WTC11 (cell line): Measurements from ENCODE around the gene DMGDH. TPM values are rescaled to one million over a fixed set of nuclear protein-coding genes. Genes with fewer than 3 reads are reported as not detected.
A peak's percentile ranks its signal among the peaks of the same experiment; 100 is the strongest.

Experiments
- ATAC-seq: fragments of 200-7000 bp; cut with Tn5 transposase; 2 replicates; pipeline ENCODE4 v1.10.0; 2021; ENCODE audit warnings: mild to moderate bottlenecking, moderate library complexity
- CTCF ChIA-PET: fragments of 300-600 bp; sonication (Branson Sonifier 250); formaldehyde crosslinking; loops from one replicate; lab custom pipeline; 2021; ENCODE audit warnings: antibody characterized with exemption; lab: Charles Lee
- POLR2A ChIA-PET: fragments of 350-600 bp; sonication (Branson Sonifier 250); formaldehyde crosslinking; loops from one replicate; lab custom pipeline; 2021; ENCODE audit warnings: antibody characterized with exemption; lab: Charles Lee
- DNase-seq: peaks from one replicate; pipeline ENCODE4 v3.0.0; 2021; ENCODE audit warnings: low spot score
- H3K27ac Mint-ChIP-seq: 2 replicates; pipeline ENCODE4 v1.8.0; 2021; ENCODE audit warnings: mixed read lengths
- H3K27me3 Mint-ChIP-seq: 2 replicates; pipeline ENCODE4 v1.8.0; 2021; ENCODE audit warnings: low read depth, mild to moderate bottlenecking, moderate library complexity, mixed read lengths
- H3K36me3 Mint-ChIP-seq: 2 replicates; pipeline ENCODE4 v1.8.0; 2021; ENCODE audit warnings: mixed read lengths
- H3K4me1 Mint-ChIP-seq: 2 replicates; pipeline ENCODE4 v1.8.0; 2022; ENCODE audit warnings: mixed read lengths
- H3K4me3 Mint-ChIP-seq: 2 replicates; pipeline ENCODE4 v1.8.0; 2021; ENCODE audit warnings: mild to moderate bottlenecking, moderate library complexity, mixed read lengths
- H3K9me3 Mint-ChIP-seq: 2 replicates; pipeline ENCODE4 v1.8.0; 2021; ENCODE audit warnings: mixed read lengths
- CREM ChIP-seq: sonication (generic); formaldehyde crosslinking; IDR thresholded peaks from 2 replicates; pipeline ENCODE4 v1.8.1; 2022; ENCODE audit warnings: mild to moderate bottlenecking, missing genetic modification reagents, moderate library complexity
- JUN ChIP-seq: sonication (generic); formaldehyde crosslinking; IDR thresholded peaks from 2 replicates; pipeline ENCODE4 v1.8.0; 2023; ENCODE audit warnings: mild to moderate bottlenecking, missing genetic modification reagents
- NR2C2 ChIP-seq: sonication (generic); formaldehyde crosslinking; IDR thresholded peaks from 2 replicates; pipeline ENCODE4 v1.8.0; 2022; ENCODE audit warnings: mild to moderate bottlenecking, missing genetic modification reagents
- NR3C1 ChIP-seq: sonication (generic); formaldehyde crosslinking; conservative IDR thresholded peaks from 2 replicates; pipeline ENCODE4 v1.8.1; 2023; ENCODE audit warnings: low read depth, mild to moderate bottlenecking, missing genetic modification reagents
- RELA ChIP-seq: sonication (generic); formaldehyde crosslinking; IDR thresholded peaks from 2 replicates; pipeline ENCODE4 v1.8.1; 2022; ENCODE audit warnings: missing genetic modification reagents, mild to moderate bottlenecking, borderline replicate concordance
- RORB ChIP-seq: fragments of 250-450 bp; sonication (Bioruptor Pico); IDR thresholded peaks from 2 replicates; pipeline ENCODE4 v1.9.0; 2021; ENCODE audit warnings: mild to moderate bottlenecking
- SOX15 ChIP-seq: fragments of 250-450 bp; sonication (Bioruptor Pico); IDR thresholded peaks from 2 replicates; pipeline ENCODE4 v1.9.0; 2021; ENCODE audit warnings: mild to moderate bottlenecking
- TCF7 ChIP-seq: sonication (generic); formaldehyde crosslinking; IDR thresholded peaks from 2 replicates; pipeline ENCODE4 v1.8.0; 2022; ENCODE audit warnings: mild to moderate bottlenecking, low read depth, missing genetic modification reagents, moderate library complexity
- ZNF263 ChIP-seq: sonication (generic); formaldehyde crosslinking; IDR thresholded peaks from 2 replicates; pipeline ENCODE4 v1.8.1; 2022; ENCODE audit warnings: low read depth, mild to moderate bottlenecking, moderate library complexity, missing genetic modification reagents
- ZNF396 ChIP-seq: fragments of 250-450 bp; sonication (Bioruptor Pico); IDR thresholded peaks from 2 replicates; pipeline ENCODE4 v1.8.0; 2021; ENCODE audit warnings: mild to moderate bottlenecking, moderate library complexity, borderline replicate concordance
- total RNA-seq: library from RNA; stranded (reverse); gene quantifications from 3 replicates; pipeline ENCODE4 v1.2.3, GENCODE V29; 2021
- TF ChIP-seq, protein P1 (sequence below): sonication (generic); formaldehyde crosslinking; IDR thresholded peaks from 2 replicates; pipeline ENCODE4 v1.8.1; 2023; ENCODE audit warnings: mild to moderate bottlenecking, missing genetic modification reagents, moderate library complexity
- TF ChIP-seq, protein P2 (sequence below): sonication (generic); formaldehyde crosslinking; IDR thresholded peaks from 2 replicates; pipeline ENCODE4 v1.8.0; 2023; ENCODE audit warnings: missing genetic modification reagents
- TF ChIP-seq, protein P3 (sequence below): fragments of 250-450 bp; sonication (Bioruptor Pico); conservative IDR thresholded peaks from 2 replicates; pipeline ENCODE4 v1.9.0; 2021; ENCODE audit warnings: mild to moderate bottlenecking
- TF ChIP-seq, protein P4 (sequence below): sonication (generic); formaldehyde crosslinking; IDR thresholded peaks from 2 replicates; pipeline ENCODE4 v1.8.1; 2023; ENCODE audit warnings: mild to moderate bottlenecking, missing genetic modification reagents
- TF ChIP-seq, protein P5 (sequence below): sonication (generic); formaldehyde crosslinking; IDR thresholded peaks from 2 replicates; pipeline ENCODE4 v1.8.1; 2023; ENCODE audit warnings: mild to moderate bottlenecking, moderate library complexity, missing genetic modification reagents

Gene DMGDH
- total RNA-seq, 1 experiment from 2014 or later: 0.35 TPM

DNA sequence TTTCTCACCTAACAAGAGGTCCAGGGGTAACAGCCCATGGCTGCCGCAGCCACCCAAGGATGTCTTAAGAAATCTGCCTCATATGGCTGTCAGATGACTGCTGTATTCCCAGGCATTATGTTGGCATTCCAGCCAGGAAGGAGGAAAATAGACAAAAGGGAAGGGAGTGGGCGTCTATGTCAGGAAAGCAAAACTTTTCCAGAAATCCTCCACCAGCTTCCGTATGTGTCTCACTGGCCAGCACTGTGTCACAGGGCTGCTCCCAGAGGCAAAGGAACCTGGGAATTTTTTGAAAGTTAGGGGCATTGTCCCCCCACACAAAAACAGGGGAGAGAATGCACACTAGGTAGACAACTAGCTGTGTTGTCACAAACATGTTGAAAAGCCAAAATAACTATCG lies 7.3 kb upstream of the DMGDH start:
- POLR2A ChIA-PET: no interaction called here
- ATAC-seq (no peak), DNase-seq (no peak)
- Mint-ChIP-seq H3K27ac (no peak overlapping the region), H3K36me3 (peaks cover 8% of the 10 kb centered on the region), H3K4me1 (0 out of 2 replicates have a peak, but pooled peaks cover 4% of the 10 kb centered on the region), H3K4me3 (no peak overlapping the region), H3K9me3 (peaks cover 21% of the 10 kb centered on the region), H3K27me3 (no peaks in the 10 kb centered on the region)
- no peak for TF ChIP-seq ZNF263
- TF ChIP-seq, protein P1, sequence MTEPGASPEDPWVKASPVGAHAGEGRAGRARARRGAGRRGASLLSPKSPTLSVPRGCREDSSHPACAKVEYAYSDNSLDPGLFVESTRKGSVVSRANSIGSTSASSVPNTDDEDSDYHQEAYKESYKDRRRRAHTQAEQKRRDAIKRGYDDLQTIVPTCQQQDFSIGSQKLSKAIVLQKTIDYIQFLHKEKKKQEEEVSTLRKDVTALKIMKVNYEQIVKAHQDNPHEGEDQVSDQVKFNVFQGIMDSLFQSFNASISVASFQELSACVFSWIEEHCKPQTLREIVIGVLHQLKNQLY (CRISPR knock-in tag): no peak
- no peak for TF ChIP-seq JUN (CRISPR knock-in tag)
- no peak for TF ChIP-seq SOX15 (CRISPR knock-in tag)
- TF ChIP-seq NR2C2 (CRISPR knock-in tag): no peak
- TF ChIP-seq, protein P2, sequence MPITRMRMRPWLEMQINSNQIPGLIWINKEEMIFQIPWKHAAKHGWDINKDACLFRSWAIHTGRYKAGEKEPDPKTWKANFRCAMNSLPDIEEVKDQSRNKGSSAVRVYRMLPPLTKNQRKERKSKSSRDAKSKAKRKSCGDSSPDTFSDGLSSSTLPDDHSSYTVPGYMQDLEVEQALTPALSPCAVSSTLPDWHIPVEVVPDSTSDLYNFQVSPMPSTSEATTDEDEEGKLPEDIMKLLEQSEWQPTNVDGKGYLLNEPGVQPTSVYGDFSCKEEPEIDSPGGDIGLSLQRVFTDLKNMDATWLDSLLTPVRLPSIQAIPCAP (CRISPR knock-in tag): no peak
- no peak for TF ChIP-seq CREM (CRISPR knock-in tag)
- TF ChIP-seq NR3C1 (CRISPR knock-in tag): no peak
- TF ChIP-seq RELA (CRISPR knock-in tag): no peak
- no peak for TF ChIP-seq RORB (CRISPR knock-in tag)
- CTCF ChIA-PET: interaction anchor here (1.0 to 3.1 kb wide), 3 partner anchors 52 to 61 kb away, joined by 3 to 10 read pairs (median 6); no protein-coding TSS in a partner anchor

DNA sequence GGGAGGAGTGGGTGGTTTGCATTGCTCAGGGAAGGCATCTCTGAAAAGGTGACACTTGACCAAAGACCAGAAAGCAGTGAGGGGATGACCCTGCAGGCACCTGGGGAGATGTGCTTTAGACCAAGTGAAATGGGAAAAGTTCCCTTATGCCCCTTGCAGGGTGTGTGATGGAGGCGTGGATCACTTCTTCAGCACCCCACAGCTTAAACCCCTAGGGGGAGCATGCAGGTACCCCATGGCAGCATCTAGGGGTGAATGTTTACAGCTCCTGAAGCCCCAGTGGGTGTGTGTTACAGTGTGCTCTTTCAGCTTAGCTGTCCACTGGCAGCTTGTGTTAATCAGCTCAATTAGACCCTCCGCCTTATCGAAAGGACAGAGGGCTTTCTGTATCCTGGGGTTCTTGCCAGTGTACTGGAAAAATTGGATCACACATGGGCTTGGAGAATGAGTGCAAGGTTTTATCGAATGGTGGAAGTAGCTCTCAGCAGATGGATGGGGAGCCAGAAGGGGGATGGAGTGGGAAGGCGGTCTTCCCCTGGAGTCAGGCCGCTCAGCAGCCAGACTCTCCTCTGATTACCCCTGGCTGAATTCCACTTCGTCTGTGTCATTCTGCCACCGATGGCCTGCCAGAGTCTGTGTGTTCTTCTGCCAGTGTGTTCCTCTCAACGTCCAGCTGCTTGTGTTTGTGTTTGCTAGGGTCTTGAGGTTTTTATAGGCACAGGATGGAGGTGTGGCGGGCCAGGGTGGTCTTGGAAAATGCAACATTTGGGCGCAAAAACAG lies 6.4 kb upstream of the DMGDH start:
- Mint-ChIP-seq H3K36me3 (peaks cover 8% of the 10 kb centered on the region), H3K27me3 (no peaks in the 10 kb centered on the region), H3K9me3 (peaks cover 21% of the 10 kb centered on the region), H3K4me3 (no peak overlapping the region), H3K4me1 (0 out of 2 replicates have a peak, but pooled peaks cover 4% of the 10 kb centered on the region), H3K27ac (no peak overlapping the region)
- DNase-seq (no peak), ATAC-seq (peak; percentile 22; the same call in 1 of the 2 replicates)
- ChIA-PET POLR2A (no interaction called here), CTCF (interaction anchor here (0.9 to 3.1 kb wide), 6 partner anchors 51 to 180 kb away, joined by 3 to 11 read pairs (median 4); no protein-coding TSS in a partner anchor)
- TF ChIP-seq SOX15 (CRISPR knock-in tag) (no peak), ZNF396 (CRISPR knock-in tag) (no peak), RORB (CRISPR knock-in tag) (no peak), TCF7 (CRISPR knock-in tag) (no peak)
- TF ChIP-seq, protein P3, sequence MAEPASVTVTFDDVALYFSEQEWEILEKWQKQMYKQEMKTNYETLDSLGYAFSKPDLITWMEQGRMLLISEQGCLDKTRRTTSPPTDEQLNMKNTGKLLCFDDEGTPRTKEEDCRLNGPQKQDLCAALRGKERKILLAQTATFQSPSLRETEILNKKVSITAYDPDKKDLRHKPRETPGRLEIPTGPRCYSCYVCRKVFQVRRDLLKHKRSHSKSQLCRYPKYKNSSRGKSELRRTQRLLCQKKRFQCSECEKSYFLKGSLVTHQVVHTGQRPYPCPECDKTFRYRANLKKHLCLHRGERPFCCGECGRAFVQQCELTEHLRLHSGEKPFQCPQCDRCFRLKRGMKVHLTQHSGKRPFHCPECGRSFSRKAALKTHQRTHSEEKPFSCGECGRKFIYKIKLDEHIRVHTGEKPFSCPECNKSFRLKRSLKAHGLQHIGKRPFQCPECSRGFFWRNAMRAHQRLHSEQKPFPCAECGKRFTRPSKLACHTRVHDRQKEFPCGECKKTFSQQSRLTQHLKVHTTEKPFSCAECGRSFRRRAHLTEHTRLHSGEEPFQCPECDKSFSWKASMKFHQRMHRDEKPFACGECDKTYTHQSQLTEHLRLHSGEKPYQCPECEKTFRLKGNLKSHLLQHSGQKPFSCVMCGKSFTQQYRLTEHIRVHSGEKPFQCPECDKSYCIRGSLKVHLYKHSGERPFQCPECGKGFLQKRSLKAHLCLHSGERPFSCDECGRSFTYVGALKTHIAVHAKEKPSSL (CRISPR knock-in tag): no peak
- TF ChIP-seq, protein P4, sequence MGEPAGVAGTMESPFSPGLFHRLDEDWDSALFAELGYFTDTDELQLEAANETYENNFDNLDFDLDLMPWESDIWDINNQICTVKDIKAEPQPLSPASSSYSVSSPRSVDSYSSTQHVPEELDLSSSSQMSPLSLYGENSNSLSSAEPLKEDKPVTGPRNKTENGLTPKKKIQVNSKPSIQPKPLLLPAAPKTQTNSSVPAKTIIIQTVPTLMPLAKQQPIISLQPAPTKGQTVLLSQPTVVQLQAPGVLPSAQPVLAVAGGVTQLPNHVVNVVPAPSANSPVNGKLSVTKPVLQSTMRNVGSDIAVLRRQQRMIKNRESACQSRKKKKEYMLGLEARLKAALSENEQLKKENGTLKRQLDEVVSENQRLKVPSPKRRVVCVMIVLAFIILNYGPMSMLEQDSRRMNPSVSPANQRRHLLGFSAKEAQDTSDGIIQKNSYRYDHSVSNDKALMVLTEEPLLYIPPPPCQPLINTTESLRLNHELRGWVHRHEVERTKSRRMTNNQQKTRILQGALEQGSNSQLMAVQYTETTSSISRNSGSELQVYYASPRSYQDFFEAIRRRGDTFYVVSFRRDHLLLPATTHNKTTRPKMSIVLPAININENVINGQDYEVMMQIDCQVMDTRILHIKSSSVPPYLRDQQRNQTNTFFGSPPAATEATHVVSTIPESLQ (CRISPR knock-in tag): no peak
- TF ChIP-seq, protein P5, sequence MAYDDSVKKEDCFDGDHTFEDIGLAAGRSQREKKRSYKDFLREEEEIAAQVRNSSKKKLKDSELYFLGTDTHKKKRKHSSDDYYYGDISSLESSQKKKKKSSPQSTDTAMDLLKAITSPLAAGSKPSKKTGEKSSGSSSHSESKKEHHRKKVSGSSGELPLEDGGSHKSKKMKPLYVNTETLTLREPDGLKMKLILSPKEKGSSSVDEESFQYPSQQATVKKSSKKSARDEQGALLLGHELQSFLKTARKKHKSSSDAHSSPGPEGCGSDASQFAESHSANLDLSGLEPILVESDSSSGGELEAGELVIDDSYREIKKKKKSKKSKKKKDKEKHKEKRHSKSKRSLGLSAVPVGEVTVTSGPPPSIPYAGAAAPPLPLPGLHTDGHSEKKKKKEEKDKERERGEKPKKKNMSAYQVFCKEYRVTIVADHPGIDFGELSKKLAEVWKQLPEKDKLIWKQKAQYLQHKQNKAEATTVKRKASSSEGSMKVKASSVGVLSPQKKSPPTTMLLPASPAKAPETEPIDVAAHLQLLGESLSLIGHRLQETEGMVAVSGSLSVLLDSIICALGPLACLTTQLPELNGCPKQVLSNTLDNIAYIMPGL (CRISPR knock-in tag): no peak
